HEK293T (cell line): ENCODE measurements around the gene GDF10.

Experiments
- ARNT ChIP-seq: fragments of 450-650 bp; IDR thresholded peaks from 2 replicates; pipeline ENCODE4 v1.6.1; 2017; ENCODE audit warnings: mild to moderate bottlenecking
- BHLHE40 ChIP-seq: fragments of 450-650 bp; IDR thresholded peaks from 2 replicates; pipeline ENCODE4 v1.6.1; 2016; ENCODE audit warnings: mild to moderate bottlenecking, moderate library complexity, borderline replicate concordance
- CTBP1 ChIP-seq: fragments of 450-650 bp; IDR thresholded peaks from 2 replicates; pipeline ENCODE4 v1.6.1; 2016; ENCODE audit warnings: borderline replicate concordance
- LEF1 ChIP-seq: fragments of 450-650 bp; IDR thresholded peaks from 2 replicates; pipeline ENCODE4 v1.6.1; 2017; ENCODE audit warnings: mild to moderate bottlenecking, borderline replicate concordance
- NFRKB ChIP-seq: fragments of 450-650 bp; IDR thresholded peaks from 2 replicates; pipeline ENCODE4 v1.6.1; 2016; ENCODE audit warnings: mild to moderate bottlenecking, moderate library complexity
- PKNOX1 ChIP-seq: fragments of 450-650 bp; IDR thresholded peaks from 2 replicates; pipeline ENCODE4 v1.6.1; 2016
- SP1 ChIP-seq: fragments of 450-650 bp; IDR thresholded peaks from 2 replicates; pipeline ENCODE4 v1.6.1; 2017

GRCh38 chr10:47283101-47283630 is 16.8 kb upstream of the GDF10 start:
- TF ChIP-seq SP1 (no peak), LEF1 (no peak), PKNOX1 (no peak), BHLHE40 (no peak), ARNT (no peak), CTBP1 (no peak), NFRKB (no peak)
